Stimulated activated CD8-positive, alpha-beta memory T cell treated with anti-CD3 and anti-CD28 coated beads, Interleukin-15, amount 100 ng/mL, for 1 hour (primary cell): Measurements from ENCODE around the gene POU6F1.

ENCODE experiments used
- DNase-seq: peaks from one replicate; pipeline ENCODE4 v3.0.0-alpha.2; 2020; ENCODE audit warnings: low read depth

Gene POU6F1

GRCh38 chr12:51162217-51162616 lies 55.6 kb downstream of the POU6F1 start:
- no peak for DNase-seq

- no peak for DNase-seq
Measured at GRCh38 chr12:51160814-51161459, 56.9 kb downstream of the POU6F1 start.

- DNase-seq = no peak
Measured at GRCh38 chr12:51156245-51156765, 61.6 kb downstream of the POU6F1 start.

- DNase-seq = no peak
Measured at GRCh38 chr12:51152953-51153352, 64.9 kb downstream of the POU6F1 start.

- DNase-seq = no peak
Measured at GRCh38 chr12:51150777-51151176, 67.1 kb downstream of the POU6F1 start.

GRCh38 chr12:51147309-51147708 lies 70.6 kb downstream of the POU6F1 start:
- no peak for DNase-seq

- no peak for DNase-seq
Measured at GRCh38 chr12:51139292-51139844, 78.5 kb downstream of the POU6F1 start.
